Central memory CD4-positive, alpha-beta T cell (primary cell): ENCODE measurements around the gene UBC.
"Not testable (repeated sequence)": the region's sequence is repeated elsewhere in the genome, so short reads cannot be mapped to it uniquely, and the experiment has no call there.

Source experiments
- DNase-seq: peaks from one replicate; pipeline ENCODE4 v3.0.0; 2022

UBC gene

GRCh38 chr12:124883263-124884130 lies 31.0 kb downstream of the UBC start:
- no peak for DNase-seq

DNA sequence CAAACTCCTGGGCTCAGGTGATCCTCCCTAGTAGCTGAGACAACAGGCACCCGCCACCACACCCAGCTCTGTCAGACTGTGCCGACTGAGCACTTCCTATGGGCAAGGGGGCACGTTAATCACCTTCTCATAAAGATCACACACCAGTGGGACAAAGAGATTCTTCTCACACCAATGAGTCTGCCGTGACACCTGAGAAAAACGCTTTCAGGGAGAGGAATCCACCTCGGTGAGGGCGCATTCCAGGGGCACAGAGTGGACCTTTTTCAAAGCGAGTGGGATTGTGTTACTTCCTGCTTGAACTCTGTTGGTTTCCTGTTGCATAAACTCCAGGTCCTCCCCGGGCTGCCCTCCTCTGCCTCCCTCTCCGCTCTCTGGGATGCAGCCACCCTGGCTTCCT lies 33.3 kb downstream of the UBC start:
- DNase-seq, result no peak

- not testable (repeated sequence) for DNase-seq
Measured at GRCh38 chr12:124880335-124880734, 34.1 kb downstream of the UBC start.

DNA sequence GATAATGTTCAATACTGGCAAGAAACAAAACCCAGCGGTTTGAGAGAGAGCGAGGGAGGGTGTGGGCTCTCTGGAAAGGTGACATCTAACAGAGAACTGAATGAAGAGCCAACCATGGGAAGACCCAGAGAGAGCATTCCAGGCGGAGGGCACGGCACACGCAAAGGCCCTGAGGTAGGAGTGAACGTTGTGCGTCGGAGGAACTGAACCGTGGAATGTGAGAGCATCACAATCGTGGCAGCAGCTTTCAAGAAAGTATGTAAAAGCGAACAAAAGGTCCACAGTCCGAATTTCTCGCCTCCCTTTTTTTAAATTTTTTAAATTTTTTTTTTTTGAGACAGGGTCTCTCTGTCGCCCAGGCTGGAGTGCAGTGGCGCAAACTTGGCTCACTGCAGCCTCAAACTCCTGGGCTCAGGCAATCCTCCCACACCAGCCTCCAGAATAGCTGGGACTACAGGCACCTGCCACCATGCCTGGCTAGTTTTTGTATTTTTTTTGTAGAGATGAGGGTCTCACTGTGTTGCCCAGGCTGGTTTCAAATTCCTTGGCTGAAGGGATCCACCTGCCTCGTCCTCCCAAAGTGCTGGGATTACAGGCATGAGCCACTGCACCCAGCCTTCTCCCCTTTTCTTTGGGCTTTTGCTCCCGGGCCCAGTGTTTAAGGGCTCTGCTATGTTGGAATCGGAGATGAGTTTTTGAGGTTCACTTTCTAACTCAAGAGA lies 35.5 kb downstream of the UBC start:
- no peak for DNase-seq

DNA sequence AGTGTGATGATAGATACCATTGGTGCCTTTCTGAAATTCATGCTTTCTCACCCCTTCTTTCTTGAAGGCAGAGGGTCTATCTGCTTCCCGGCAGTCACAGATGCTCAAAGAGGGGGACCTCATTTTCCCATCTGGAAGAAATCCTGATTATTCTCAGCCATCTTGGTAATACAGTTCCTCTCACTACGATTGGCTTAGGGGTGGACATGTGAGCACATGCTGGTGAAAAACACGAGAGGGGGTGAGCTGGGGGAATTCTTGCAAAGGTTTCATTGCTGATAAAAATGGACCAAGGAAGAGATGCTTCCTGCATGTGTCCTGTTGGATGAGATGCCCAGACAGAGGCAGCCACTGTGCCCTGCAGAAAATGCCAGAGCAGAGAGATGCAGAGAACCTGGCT lies 37.0 kb downstream of the UBC start:
- no peak for DNase-seq

GRCh38 chr12:124876171-124876570 lies 38.3 kb downstream of the UBC start:
- no peak for DNase-seq

DNA sequence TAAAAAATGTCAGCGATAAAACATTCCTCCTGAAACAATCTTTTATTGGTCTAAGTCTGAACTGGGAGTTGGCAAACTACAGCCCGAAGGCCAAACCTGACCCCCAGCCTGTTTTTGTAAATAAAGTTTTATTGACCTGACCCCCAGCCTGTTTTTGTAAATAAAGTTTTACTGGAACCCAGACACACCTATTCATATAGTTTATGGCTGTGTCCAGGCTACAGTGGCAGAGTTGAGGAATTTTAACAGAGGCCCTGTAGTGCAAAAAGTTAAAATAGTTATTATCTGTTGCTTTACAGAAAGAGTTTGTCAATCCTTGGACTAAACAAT lies 38.7 kb downstream of the UBC start:
- no peak for DNase-seq

GRCh38 chr12:124874988-124875802 lies 39.3 kb downstream of the UBC start:
- no peak for DNase-seq

DNA sequence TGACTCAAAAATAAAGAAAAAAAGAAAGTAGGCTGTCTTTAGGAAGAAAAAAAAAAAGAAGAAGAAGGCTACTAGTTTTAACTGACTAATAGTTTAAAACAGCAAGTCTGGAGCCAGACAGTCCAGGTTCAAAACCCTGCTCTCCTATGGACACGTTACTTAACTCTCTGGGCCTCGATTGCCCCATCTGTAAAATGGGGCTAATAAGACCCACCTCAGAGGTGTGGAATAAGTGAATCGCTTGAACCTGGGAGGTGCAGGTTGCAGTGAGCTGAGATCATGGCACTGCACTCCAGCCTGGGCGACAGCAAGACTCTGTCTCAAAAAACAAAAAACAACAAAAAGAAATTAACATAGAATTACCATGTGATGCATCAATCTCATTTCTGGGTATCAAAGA lies 40.3 kb downstream of the UBC start:
- no peak for DNase-seq

DNA sequence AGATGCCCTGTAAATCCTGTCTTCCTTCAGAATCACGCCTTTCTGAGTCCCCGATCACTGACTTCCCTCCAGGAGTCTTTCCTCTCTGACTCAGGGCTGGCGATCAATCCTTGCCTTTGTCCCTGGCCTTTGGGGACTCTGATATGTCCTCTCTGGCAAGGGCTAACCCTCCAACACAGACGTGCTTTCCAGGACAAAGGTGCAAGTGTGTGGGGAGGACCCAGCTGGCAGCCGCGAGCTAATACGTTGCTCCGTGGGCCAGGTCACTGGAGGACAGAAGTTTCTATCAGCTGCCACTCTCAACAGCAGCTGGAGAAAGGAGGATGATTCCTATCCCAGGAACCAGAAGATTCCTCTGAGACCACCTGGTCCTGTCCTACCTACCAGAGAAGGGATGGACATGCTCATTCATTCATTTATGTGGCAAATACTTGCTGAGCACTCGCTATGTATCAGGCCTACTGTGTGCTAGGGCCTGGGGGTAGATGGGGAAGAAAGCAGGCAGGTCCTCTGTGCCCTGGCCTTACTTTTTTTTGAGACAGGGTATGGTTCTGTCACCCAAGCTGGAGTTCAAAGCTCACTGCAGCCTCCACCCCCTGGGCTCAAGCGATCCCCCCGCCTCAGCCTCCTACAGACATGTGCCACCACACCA lies 42.3 kb downstream of the UBC start:
- DNase-seq, result no peak

DNA sequence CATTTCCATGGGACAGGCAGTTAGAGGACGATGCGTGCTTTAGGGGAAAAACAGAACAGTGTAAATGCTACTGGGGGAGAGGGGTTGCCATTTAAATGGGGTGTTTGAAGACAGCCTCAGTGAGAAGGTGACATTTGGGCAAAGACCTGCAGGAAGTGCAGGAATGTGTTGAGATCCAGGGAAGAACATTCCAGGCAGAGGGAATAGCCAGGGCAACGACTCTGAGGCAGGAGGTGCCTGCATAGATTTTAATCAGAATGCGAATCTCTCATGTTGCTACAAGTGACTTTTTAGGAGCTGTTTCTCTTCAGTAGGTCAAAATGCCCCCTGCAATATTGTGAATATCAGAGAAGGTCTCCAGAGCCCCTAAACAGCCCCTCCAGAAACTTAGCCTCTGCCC lies 43.2 kb downstream of the UBC start:
- DNase-seq, result no peak

GRCh38 chr12:124870515-124870914 lies 43.9 kb downstream of the UBC start:
- no peak for DNase-seq

DNA sequence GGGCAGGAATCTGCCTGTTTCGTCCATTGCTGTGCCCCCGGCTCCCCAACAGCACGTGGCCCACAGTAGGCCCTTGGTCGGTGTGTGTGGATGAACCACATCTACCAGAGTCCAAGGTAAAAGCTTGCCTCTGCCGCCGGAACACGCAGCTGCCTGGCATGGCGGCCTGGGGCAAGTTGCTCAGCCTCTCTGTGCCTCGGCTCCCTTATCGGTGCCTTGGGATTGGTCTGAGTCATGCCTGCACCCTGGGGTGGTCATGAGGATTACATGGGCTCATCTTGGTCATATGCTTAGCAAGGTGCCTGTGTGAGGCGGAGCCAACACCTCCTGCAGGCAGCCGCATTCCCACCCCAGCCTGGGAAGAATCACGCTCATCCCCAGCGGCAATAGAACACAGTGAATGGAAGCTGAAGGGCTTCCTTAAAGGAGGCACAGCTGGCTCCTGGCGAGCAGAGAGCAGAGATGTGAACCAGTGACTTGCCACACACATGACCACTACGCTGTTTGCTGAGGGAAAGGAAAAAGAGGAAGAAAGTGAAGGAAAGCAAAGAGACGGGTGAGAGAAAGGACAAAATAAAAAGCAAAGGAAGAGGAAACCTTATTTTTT lies 45.3 kb downstream of the UBC start:
- no peak for DNase-seq

- DNase-seq, result no peak
Measured at GRCh38 chr12:124868252-124869058, 46.0 kb downstream of the UBC start.

GRCh38 chr12:124867401-124867930 lies 47.0 kb downstream of the UBC start:
- DNase-seq, result no peak

GRCh38 chr12:124866883-124867400 lies 47.5 kb downstream of the UBC start:
- no peak for DNase-seq

GRCh38 chr12:124866195-124866882 lies 48.1 kb downstream of the UBC start:
- no peak for DNase-seq

- DNase-seq, result no peak
Measured at GRCh38 chr12:124865728-124866127, 48.7 kb downstream of the UBC start.

GRCh38 chr12:124864326-124864752 lies 50.1 kb downstream of the UBC start:
- DNase-seq, result no peak
